Fibroblast of villous mesenchyme (primary cell): Measurements from ENCODE around the gene SULT4A1. TPM values are rescaled to one million over a fixed set of nuclear protein-coding genes. Genes with fewer than 3 reads are reported as not detected.
A peak's percentile ranks its signal among the peaks of the same experiment; 100 is the strongest.

Experiments
- DNase-seq: peaks from one replicate; pipeline ENCODE4 v3.0.0-alpha.2; 2010; ENCODE audit warnings: low read depth
- H3K4me3 ChIP-seq: 2 replicates; pipeline ENCODE4 v1.5.1; 2011; ENCODE audit warnings: low read depth, mild to moderate bottlenecking, low read length
- CTCF ChIP-seq: IDR thresholded peaks from 2 replicates; pipeline ENCODE4 v1.5.1; 2012; ENCODE audit warnings: low read depth, mild to moderate bottlenecking, low read length; ENCODE audit not compliant: insufficient read depth
- total RNA-seq: library from RNA; depleted of rRNA; stranded (reverse); fragments of >200 nt; gene quantifications from 2 replicates; pipeline ENCODE4 v1.2.3, GENCODE V29; 2012

SULT4A1 gene
- total RNA-seq, 1 donor = not detected

- no peak for DNase-seq
- TF ChIP-seq CTCF = no peak
- H3K4me3 ChIP-seq = no peak overlapping the region
These were observed 42.2 kb downstream of the SULT4A1 start for GRCh38 chr22:43819931-43820640.

- DNase-seq = no peak
- no peak for TF ChIP-seq CTCF
- H3K4me3 ChIP-seq = no peak overlapping the region
These were observed 42.8 kb downstream of the SULT4A1 start for GRCh38 chr22:43819421-43819921.

- TF ChIP-seq CTCF = no peak
- no peak for DNase-seq
- H3K4me3 ChIP-seq = no peak overlapping the region
These were observed 43.3 kb downstream of the SULT4A1 start for GRCh38 chr22:43818981-43819380.

- no peak for DNase-seq
- H3K4me3 ChIP-seq = no peak overlapping the region
- TF ChIP-seq CTCF = no peak
These were observed 44.9 kb downstream of the SULT4A1 start for GRCh38 chr22:43817402-43817801.

- TF ChIP-seq CTCF = no peak
- DNase-seq = no peak
- no peak overlapping the region for H3K4me3 ChIP-seq
These were observed 48.0 kb downstream of the SULT4A1 start for GRCh38 chr22:43814264-43814663.

GRCh38 chr22:43812890-43813289 is 49.4 kb downstream of the SULT4A1 start:
- H3K4me3 ChIP-seq = peak overlapping the region; percentile 73

More at GRCh38 chr22:43812890-43813289, 49.4 kb downstream of the SULT4A1 start:
- no peak for DNase-seq
- TF ChIP-seq CTCF = no peak
